Astrocyte of the spinal cord (primary cell): ENCODE data around the gene AKR7A2.
"Not testable (repeated sequence)": the region's sequence is repeated elsewhere in the genome, so short reads cannot be mapped to it uniquely, and the experiment has no call there.

Experiments
- DNase-seq: peaks from one replicate; pipeline ENCODE4 v3.0.0; 2011; ENCODE audit warnings: low read depth, low spot score
- H3K4me3 ChIP-seq: 2 replicates; pipeline ENCODE4 v1.5.1; 2011; ENCODE audit warnings: low read depth, mild to moderate bottlenecking, low read length, moderate library complexity
- in situ Hi-C: cut with HindIII; loops from 2 replicates; pipeline ENCODE4 v1.10.0; 2017; ENCODE audit warnings: low sequenced_read_pairs
- TF ChIP-seq, protein P1 (sequence below): IDR thresholded peaks from 2 replicates; pipeline ENCODE4 v1.5.1; 2012; ENCODE audit warnings: low read depth, mild to moderate bottlenecking, low read length, inconsistent platforms

AKR7A2 gene

DNA sequence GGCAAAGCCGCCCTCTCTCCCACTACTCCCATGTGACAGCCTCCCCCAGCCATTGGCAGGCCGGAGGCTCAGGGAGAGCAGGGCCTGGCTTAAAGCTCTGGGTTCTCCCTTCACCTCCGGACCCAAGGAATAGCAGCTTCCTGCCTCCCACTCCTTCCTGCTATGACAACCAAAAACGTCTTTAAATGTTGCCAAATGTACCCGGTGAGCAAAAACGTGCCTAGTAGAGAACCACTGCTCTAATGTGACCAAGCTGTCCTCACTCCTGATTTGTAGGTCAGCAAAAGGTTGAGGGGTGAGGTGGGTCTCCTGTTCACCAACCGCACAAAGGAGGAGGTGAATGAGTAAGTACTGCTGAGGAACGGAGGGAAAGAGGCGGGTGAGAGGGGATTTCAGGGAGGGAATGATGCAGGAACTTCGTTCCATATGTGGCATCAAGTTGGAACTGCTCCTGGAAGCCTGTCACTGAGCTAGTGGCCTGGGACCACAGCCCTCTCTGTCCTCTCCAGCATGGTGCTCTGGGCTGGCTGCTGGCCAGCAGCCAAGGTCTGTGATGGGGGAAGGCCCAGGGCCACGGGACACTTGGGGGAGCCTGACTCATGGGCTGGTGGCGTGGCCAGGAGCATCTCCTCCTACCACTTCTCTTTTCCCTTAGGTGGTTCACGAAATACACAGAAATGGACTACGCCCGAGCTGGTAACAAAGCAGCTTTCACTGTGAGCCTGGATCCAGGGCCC is 54.6 kb downstream of the AKR7A2 start:
- in situ Hi-C loops: no loop called here
- no peak overlapping the region for H3K4me3 ChIP-seq
- TF ChIP-seq, protein P1, sequence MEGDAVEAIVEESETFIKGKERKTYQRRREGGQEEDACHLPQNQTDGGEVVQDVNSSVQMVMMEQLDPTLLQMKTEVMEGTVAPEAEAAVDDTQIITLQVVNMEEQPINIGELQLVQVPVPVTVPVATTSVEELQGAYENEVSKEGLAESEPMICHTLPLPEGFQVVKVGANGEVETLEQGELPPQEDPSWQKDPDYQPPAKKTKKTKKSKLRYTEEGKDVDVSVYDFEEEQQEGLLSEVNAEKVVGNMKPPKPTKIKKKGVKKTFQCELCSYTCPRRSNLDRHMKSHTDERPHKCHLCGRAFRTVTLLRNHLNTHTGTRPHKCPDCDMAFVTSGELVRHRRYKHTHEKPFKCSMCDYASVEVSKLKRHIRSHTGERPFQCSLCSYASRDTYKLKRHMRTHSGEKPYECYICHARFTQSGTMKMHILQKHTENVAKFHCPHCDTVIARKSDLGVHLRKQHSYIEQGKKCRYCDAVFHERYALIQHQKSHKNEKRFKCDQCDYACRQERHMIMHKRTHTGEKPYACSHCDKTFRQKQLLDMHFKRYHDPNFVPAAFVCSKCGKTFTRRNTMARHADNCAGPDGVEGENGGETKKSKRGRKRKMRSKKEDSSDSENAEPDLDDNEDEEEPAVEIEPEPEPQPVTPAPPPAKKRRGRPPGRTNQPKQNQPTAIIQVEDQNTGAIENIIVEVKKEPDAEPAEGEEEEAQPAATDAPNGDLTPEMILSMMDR: no peak
- no peak for DNase-seq

DNA sequence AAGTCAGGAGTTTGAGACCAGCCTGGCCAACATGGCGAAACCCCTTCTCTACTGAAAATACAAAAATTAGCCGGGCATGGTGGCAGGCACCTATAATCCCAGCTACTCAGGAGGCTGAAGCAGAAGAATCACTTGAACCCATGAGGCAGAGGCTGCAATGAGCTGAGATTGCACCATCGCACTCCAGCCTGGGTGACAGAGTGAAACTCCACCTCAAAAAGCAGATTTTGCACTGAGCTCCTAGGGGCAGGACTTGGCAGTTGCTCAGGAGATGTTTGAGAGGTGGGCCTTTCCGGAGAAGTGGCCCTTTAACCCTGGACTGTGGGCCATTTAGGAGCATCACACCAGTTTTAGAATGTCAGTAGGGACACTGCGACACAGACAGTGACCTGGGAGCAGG is 55.6 kb downstream of the AKR7A2 start:
- in situ Hi-C loops, H3K4me3 ChIP-seq, DNase-seq: not testable (repeated sequence)

DNA sequence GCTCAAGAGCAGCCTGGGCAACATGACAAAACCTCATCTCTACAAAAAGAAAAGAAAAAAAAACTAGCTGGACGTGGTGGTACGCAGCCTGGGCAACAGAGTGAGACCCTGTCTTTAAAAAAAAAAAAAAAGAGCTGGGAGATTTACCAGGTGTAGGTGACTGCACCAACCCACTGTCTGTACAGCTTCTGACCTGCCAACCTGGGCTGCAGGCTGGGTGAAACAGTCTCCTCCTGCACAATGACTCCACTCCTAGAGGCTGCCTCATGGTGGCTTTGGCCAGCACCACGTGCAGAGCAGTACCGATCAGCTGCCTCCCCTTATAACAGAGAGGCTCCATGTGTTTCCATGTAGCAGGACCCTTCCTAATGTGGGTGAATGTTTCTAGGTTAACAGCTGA is 56.7 kb downstream of the AKR7A2 start:
- no peak overlapping the region for H3K4me3 ChIP-seq
- in situ Hi-C loops: no loop called here
- no peak for DNase-seq
- TF ChIP-seq, protein P1: no peak

DNA sequence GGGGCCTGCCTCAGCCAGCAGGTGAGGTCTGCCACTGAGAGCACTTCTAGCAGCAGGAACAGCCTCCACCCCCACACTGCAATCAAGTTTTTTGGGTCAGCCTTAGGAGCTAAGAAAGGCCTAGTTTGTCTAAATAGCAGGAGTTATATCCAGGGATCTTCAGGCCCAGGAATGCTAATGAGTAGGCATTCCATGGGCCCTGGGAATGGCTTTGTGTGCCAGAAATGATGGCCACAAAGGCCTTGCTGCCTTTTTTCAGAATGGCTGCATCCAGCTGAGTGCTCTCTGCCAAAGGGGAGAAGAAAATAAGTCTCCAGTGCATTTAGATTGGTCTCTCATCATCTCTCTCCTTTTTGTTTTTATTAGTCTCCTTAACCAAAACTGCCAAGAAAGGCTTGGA is 57.5 kb downstream of the AKR7A2 start:
- no peak for DNase-seq
- TF ChIP-seq, protein P1: no peak
- in situ Hi-C loops: no loop called here
- H3K4me3 ChIP-seq: no peak overlapping the region
